Stimulated activated CD8-positive, alpha-beta memory T cell treated with anti-CD3 and anti-CD28 coated beads, Interleukin-7, amount 100 ng/mL, for 24 hours (primary cell): Measurements from ENCODE around the gene NAGPA.

Source experiments
- DNase-seq: peaks from one replicate; pipeline ENCODE4 v3.0.0-alpha.2; 2020; ENCODE audit warnings: low read depth

The NAGPA gene

DNA sequence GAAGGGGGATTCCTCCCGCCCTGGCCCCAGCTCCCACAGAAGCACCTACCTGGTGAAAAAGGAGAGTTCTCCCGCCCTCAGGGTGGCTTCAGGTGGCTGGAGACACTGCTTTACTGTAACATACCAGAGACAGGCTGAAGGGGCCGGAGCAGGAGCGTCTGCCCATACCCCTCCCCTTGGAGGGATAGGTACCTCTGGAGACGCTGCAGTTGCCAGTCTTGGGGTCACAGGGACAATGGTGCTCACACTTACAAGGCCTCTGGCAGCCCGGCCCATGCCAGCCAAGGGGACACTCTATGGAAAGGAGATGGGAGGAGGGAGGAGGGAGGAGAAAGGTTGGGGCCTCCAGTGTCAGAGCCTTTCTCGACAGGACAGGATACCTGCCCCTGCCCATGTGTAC is 6.6 kb downstream of the NAGPA start:
- no peak for DNase-seq

DNA sequence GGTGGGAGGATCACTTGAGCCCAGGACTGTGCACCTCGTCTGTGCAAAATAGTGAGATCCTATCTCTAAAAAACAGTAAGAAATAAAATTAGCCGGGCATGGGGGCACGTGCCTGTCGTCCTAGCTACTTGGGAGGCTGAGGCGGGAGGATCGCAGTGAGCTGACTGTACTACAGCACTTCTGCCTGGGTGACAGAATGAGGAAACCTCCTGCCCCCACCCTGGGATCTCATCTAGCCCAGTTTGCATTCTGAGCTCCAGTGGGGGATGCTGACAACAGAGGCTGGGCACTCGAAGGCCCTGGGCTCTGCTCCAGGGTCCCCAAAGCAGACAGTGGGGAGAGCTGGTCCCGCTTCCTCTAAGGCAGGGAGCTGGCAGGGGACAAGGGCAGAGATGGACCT is 7.1 kb downstream of the NAGPA start:
- no peak for DNase-seq

GRCh38 chr16:5025171-5025632 is 8.5 kb downstream of the NAGPA start:
- DNase-seq = no peak

GRCh38 chr16:5024632-5025031 is 9.1 kb downstream of the NAGPA start:
- no peak for DNase-seq

- DNase-seq = no peak
Observed at GRCh38 chr16:5022521-5022920, 11.2 kb downstream of the NAGPA start.

DNA sequence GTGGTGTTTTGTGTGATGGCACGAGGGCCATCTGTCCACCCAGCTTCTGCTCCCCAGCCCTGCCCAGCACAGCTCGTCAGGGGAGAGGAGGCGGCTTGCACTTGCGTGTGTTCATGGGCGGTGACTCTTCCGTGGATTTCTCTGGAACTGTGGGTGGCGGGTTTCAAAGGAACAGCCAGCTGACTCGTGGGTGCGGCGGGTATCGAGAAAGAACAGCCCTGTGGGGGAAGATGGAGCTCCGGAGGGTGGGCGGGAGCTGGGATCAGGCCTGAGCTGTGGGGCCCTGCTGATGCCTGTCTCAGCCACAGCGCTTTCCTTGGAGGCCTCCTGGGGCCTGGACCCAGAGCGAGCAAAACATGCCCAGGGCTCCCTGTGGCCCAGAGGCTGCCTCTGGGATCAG is 13.2 kb downstream of the NAGPA start:
- DNase-seq = no peak

- DNase-seq = no peak
Observed at GRCh38 chr16:5019775-5020174, 14.0 kb downstream of the NAGPA start.

DNA sequence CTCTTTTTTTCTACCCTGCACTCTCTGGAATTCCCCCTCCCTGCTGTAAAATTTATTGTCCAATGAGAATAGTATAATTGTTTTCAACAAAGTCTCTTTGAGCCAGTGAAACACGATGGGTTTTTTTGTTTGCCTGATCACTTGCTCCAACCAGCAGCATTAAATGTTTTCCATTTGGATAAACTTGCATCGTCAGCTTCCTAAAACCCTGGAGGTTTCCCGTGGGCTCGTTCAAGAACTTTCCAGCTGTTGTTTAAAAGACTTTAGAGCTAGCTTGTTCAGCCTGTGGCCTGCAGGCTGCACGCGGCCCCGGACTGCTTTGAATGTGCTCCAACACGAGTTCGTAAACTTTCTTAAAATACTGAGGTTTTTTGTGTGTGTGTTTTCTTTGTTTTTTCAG is 14.9 kb downstream of the NAGPA start:
- no peak for DNase-seq

- DNase-seq = no peak
Observed at GRCh38 chr16:5017678-5017969, 16.1 kb downstream of the NAGPA start.

DNA sequence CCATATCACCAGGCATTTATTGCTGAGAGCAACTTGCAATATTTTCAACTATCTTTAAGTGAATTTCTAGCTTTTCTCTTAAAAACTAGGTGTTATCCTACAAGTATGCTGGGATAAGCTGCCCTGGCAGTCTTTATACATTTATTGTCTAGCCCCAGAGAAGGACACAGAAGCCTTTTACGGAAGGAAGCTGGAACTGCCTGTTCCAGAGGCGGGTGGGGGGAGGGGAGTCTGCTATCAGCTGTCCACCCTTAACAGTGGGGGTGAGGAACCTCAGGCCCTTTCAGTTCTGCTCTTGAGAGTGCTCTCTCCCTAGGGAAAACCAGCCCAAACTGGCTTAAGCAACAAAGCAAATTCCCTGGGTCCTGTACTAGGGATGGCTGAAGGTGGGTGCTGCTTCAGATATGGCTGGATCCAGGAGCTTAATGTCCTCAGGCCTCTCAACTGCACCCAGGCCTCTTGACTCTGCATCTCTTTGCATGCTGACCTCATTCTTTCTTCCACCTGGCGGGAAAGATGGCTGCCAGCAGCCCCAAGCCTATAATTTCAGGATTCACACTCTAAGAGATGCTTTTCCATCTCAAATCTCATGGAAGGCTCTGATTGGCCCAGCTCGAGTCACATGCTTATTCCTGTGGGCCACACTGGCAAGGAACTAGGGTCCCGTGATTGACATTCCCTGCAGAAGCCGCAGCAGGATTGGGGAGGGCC is 16.6 kb downstream of the NAGPA start:
- no peak for DNase-seq

DNA sequence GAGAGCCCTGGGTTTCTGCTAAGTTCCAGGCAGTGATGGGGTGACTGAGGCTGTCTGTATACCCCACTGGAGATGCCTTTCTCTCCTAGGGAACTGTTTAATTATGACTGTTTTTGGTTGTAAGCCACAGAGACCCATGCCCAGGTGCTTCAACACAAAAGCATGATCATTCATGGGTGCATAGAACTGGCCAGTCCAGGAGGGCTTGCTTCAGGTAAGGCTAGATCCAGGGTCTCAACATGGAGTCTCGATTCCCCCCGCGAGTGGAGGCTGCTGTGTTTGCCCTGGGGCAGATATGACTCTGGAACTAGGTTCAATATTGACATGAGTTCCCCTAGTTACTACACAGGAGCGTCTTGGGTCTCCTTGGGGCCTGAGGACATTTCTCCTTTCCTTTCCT is 17.8 kb downstream of the NAGPA start:
- no peak for DNase-seq

DNA sequence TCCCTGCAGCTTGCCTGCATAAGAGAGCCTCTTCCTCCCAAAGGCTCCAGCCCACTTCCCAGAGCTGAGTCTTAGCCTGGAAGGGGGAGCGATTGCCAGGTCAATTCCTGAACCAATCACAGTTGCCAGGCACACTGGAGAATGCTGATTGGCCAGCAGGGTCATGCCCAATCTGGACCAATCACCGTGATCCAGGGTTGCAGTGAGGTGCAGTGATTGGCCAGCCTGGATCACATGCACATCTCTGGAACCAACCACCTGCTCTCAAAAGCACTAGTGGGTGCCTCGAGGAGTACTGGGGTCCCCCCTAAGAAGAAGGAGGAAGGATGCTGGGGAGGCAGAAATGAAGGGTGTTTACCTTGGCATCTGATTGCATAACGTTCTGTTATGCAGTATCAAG is 18.4 kb downstream of the NAGPA start:
- no peak for DNase-seq

DNA sequence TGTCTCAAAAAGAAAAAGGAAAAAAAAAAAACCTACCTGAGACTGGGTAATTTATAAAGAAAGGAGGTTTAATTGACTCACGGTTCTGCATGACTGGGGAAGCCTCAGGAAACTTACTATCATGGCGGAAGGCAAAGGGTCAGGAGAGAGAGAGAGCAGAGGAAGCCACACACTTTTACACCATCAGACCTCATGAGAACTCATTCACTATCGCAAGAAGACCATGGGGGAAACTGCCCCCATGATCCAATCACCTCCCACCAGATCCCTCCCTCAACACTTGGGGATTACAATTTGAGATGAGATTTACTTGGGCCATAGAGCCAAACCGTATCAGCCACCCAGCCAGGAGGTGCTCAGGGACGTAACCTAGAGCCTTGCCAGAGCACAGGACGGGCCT is 20.8 kb downstream of the NAGPA start:
- no peak for DNase-seq

DNA sequence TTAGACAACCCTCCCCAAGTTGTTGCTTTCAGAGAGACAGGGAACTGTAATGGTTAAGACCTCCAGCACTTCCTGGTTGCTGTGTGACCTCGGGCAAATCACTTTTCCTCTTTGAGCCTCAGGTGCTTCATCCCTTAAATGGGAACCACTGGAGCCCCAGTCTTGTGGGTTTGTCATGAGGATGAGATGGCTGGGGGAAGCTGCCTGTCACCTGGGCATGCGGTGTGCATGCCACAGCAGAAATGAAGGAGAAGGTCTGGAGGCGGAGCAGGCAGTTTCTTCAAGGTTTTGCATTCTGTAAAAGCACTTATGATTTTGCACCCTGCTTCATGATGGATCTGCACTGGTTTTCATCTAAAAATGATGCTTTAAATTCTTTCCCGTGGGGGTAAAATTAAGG is 22.1 kb downstream of the NAGPA start:
- no peak for DNase-seq

- no peak for DNase-seq
Observed at GRCh38 chr16:5010576-5011329, 23.0 kb downstream of the NAGPA start.

- no peak for DNase-seq
Observed at GRCh38 chr16:5008311-5008731, 25.4 kb downstream of the NAGPA start.

GRCh38 chr16:5007256-5007655 is 26.5 kb downstream of the NAGPA start:
- DNase-seq = no peak

DNA sequence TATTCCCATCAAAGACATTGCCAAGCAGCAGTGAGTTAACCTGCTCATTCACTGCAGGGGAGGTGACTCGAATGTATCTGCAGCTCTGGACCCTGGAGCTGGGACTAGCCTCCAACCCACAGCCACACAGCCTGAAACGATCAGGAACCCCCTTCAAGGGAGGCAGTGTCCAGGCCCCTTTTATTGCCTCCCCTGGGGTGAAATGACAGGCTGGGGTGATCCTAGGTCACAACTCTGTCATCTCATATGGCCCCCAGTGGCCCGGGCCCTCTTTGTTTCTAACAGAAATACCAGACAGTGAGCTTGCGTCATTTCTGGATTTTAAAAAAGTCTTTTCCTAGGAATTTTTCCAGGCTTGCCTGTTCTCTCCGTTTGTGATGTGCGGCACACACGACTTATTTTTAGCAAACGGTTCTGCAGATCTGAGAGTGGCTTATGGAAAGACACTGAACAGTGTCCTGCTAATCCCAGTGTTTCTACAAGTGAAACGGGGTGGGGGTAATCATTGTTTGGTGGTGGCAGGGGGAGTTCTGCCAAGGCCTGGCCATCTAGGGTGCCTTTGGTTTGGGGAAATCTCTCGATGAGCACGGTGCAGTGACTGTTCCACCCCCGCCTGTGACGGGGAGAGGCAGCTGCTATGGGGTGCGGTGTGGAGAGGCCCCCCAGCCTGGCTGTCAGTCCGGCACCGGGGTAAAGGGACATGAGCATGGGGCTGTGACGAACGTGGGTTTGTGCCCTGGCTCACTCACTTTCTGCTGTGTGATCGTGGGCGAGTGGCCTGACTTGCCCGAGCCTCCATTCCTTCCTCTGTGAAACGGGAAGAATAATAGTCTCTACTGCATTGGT is 27.2 kb downstream of the NAGPA start:
- no peak for DNase-seq

DNA sequence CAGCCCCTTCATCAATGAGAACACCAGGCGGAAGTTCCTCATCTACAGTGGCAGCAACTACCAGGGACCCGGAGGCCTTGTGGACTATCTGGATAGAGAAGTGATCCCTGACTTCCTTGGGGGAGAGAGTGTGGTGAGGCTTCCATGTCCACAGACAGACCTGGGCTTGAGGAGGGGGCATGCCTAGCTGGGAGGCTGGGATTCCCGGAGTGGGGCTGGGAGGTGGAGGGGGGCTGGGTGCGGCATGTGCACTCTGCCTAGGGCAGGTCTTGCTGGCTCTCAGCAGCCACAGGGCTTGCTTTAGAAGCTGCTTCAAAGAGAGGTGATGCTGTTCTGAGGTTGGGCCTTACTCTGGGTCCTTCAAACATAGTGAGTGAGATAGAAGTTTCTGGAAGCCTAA is 27.8 kb downstream of the NAGPA start:
- no peak for DNase-seq

- DNase-seq = no peak
Observed at GRCh38 chr16:5004311-5004710, 29.4 kb downstream of the NAGPA start.

DNA sequence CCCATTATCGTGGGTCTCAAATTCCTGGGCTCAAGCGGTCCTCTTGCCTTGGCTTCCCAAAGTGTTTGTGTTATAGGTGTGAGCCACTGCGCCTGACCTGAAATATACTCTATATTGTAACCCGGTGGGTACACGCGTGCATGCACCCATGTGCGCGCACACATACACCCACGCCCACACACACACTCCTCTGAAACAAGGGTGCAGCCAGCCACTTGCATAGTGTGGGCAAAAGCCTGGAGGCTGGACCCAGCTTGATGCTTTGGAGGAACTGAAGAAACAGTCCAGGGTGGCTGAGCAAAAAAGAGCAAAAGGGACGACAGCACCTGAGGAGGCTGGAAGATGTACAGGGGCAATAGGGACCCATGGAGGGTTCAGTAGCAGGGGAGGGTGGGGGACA is 29.9 kb downstream of the NAGPA start:
- no peak for DNase-seq

DNA sequence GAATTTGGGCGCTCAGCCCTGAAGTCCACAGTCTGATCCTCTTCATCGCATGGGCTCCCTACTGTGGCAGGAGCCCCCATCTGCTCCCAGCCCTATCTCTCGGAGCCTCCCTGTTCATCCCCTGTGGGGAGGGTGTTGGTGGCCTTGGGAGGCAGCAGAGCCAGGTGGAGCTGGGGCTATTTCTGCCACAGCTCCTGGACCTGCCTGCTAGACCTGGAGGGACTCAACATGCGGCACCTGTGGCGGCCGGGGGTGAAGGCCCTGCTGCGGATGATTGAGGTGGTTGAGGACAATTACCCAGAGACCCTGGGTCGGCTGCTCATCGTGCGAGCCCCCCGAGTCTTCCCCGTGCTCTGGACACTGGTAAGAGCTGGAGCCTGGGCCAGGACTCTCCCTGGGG is 30.5 kb downstream of the NAGPA start:
- no peak for DNase-seq

GRCh38 chr16:5002699-5003143 is 31.0 kb downstream of the NAGPA start:
- DNase-seq = no peak
